GM13976 (cell line): Measurements from ENCODE around the gene GALNT2.

ENCODE experiments used
- DNase-seq: peaks from one replicate; pipeline ENCODE4 v3.0.0; 2012; ENCODE audit warnings: low spot score
- in situ Hi-C: fragments of 300-500 bp; cut with MboI; formaldehyde crosslinking; loops from one replicate; pipeline ENCODE4 v1.12.0; 2022; ENCODE audit warnings: low sequenced_read_pairs, mixed read lengths, inconsistent platforms; ENCODE audit not compliant: unreplicated experiment
- TF ChIP-seq, protein P1 (sequence below): IDR thresholded peaks from 2 replicates; pipeline ENCODE4 v1.5.1; 2012; ENCODE audit warnings: borderline replicate concordance, mild to moderate bottlenecking; ENCODE audit not compliant: insufficient read depth; ENCODE audit errors: extremely low read depth, missing control alignments, control extremely low read depth

Gene GALNT2

DNA sequence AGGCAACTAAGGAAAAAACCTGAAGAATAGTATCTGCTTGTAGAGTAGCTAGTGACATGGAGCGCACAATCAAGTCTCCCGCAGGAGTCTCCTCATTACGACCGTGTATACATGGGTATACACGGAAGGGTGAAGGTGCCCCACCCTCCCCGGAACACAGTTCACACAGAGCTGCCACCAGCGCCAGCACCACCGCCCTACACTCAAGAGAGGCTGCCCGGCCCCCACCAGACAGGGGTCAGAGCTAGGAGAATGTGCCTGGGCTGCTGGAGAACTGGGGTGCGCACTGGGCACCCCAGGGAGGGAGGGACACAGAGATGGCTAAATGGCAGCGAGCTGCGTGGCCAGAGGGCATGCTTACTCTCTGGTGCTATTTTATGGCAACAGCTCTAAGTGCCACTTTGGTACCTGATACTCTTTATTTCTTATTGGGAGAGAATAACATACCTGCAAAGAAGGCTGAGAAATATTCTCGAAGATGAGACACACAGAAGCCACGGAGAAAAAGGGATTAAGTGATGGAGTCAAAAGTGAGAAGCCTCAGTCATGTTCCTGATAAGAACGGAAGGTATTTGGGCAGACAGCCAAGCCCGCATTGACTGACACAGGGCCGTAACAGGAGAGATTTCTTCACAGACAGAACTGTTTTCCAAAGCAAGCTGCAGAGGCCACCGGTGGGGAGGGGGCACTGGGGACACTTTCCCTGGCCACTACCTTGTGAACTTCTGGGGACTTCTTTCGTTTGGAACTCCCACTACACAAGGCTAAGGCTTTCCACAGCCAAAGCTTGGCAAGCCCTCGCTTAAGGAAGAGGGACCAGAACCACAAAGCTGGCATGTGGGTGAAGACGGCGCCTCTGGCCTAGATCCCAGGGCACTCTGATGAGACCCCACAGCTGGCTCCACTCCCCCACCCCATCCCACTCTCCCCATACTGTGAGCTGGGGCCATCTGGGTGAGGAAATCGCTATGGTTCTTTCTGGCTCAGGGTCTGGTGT, 251.1 kb downstream of the GALNT2 start:
- TF ChIP-seq, protein P1, sequence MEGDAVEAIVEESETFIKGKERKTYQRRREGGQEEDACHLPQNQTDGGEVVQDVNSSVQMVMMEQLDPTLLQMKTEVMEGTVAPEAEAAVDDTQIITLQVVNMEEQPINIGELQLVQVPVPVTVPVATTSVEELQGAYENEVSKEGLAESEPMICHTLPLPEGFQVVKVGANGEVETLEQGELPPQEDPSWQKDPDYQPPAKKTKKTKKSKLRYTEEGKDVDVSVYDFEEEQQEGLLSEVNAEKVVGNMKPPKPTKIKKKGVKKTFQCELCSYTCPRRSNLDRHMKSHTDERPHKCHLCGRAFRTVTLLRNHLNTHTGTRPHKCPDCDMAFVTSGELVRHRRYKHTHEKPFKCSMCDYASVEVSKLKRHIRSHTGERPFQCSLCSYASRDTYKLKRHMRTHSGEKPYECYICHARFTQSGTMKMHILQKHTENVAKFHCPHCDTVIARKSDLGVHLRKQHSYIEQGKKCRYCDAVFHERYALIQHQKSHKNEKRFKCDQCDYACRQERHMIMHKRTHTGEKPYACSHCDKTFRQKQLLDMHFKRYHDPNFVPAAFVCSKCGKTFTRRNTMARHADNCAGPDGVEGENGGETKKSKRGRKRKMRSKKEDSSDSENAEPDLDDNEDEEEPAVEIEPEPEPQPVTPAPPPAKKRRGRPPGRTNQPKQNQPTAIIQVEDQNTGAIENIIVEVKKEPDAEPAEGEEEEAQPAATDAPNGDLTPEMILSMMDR, result no peak
- in situ Hi-C loops, result loop anchor here (25.0 kb wide), 1 partner anchor 1056 kb away; the partner anchor contains the start of gene RAB4A
- no peak for DNase-seq

DNA sequence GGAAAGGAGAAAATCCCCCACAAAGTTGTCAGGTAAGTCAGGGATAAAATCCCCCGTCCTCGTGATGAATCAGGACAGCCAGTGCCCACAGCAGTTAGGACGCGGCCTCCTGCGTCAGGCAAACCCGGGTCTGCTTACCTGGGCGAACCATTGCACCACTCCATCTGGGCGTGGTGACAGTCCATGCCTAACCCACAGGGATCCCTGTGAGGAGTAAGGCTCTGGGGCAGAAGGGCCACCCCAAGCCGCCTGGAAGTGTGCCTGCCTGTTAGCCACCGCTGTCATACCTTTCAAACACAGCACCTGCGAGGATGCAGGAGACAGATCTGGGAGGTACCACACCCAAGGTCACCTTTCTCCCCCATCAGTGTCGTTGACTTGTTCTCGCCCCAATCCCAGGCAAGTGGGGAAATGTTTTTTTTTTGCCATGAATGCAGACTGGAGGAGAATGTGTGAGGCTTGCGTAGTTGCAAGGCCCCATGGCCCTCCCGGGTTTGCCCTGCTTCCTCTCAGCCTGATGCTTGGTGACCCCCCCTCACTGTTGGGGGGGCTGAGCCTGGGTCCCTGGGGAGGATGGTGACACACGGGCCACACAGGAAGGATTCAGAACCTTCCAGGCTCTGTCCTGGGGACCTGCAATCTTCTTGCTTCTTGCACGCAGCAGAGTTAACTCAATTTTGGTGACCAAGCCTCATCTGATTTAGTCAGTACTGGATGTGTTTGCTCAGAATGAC, 252.1 kb downstream of the GALNT2 start:
- in situ Hi-C loops, result loop anchor here (25.0 kb wide), 1 partner anchor 1057 kb away; the partner anchor contains the start of gene RAB4A
- no peak for DNase-seq
- TF ChIP-seq, protein P1, result no peak

DNA sequence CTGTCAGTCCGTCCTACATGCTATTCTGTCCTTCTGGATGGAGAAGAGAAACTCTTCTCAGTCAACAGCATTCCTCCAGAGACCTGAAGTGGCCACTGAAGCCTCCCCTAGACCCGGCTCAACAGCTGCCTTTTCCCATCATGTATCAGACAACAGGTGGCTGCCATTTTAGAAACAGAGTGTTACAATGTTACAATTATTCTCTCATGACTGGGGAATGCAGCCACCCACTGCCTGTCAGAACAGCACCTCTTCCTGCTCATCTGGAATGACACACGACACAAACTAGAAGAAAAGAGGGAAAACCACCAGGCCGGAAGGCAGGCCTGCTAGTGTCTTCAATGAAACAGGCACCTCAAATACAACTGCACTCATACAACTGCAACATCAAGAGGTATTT, 253.8 kb downstream of the GALNT2 start:
- in situ Hi-C loops, result loop anchor here (25.0 kb wide), 1 partner anchor 1059 kb away; the partner anchor contains the start of gene RAB4A
- DNase-seq, result no peak
- TF ChIP-seq, protein P1, result no peak

DNA sequence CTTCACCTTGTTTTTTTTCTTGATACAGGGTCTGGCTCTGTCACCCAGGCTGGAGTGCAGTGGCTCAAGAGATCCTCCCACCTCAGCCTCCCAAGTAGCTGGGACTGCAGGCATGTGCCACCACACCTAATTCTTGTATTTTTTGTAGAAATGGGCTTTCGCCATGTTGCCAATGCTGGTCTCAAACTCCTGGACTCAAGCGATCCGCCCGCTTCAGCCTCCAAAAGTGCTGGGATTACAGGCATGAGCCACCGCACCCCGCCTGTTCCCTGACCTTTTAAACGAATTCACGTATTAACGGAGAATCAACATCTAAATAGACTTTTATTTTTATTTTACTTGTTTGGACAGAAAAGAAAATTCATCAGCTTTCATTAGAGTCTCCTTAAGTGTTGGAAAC, 254.3 kb downstream of the GALNT2 start:
- DNase-seq, result no peak
- TF ChIP-seq, protein P1, result no peak
- in situ Hi-C loops, result loop anchor here (25.0 kb wide), 1 partner anchor 1059 kb away; the partner anchor contains the start of gene RAB4A

DNA sequence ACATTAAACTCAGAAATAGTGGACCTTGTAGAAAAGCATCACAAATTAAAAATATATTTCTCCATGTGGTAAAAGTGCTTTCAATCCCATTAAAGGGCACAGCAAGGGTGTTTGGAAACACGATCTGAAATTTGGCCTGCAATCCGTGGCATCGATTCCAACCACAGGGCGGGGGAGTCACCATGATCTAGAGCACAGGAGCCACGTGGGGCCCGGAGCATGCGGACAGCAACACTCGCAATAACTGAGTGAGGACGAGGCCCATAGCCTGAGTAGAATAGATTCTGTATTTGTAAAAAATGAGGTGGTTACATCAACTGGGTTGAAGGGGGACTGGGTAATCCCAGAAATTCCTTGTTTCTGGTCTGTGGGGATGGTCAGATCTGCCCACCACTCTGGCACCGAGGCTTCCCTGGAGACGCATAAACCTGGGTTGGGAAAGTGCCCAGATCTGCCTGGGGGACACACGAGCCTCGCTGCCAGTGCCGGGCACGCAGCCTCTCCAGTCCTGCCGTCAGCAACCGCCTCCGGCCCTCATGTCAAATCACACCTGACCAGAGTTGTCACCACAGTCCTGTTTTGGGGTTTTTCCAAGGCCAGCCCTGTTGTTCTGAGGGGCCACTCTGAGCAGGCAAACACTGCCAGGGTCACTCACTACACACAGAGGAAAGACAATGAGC, 254.8 kb downstream of the GALNT2 start:
- in situ Hi-C loops, result loop anchor here (25.0 kb wide), 1 partner anchor 1060 kb away; the partner anchor contains the start of gene RAB4A
- DNase-seq, result no peak
- TF ChIP-seq, protein P1, result no peak

DNA sequence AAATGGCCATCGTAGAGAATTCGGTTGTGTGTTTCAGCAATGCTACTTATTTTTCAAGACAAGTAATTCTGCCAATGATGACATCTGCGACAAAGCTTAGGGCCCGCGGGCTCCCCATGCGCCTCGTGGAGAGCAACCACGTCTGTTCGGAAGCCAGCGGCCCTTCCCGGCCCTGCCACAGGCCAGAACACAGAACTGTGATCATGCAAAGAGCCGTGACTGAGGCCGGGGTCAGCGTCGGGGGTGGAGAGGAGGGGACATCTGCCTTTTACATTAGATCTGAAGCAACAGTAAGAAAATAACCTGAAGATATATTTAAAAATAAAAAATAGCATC, 255.4 kb downstream of the GALNT2 start:
- no peak for DNase-seq
- TF ChIP-seq, protein P1, result no peak
- in situ Hi-C loops, result loop anchor here (25.0 kb wide), 1 partner anchor 1060 kb away; the partner anchor contains the start of gene RAB4A
